ENCODE results near the gene SCARB2. TPM values are rescaled to one million over a fixed set of nuclear protein-coding genes. Genes with fewer than 3 reads are reported as not detected.
A peak's percentile ranks its signal among the peaks of the same experiment; 100 is the strongest.

The SCARB2 gene
- total and polyA plus RNA-seq, 4 donors, result 58.2 to 136 (median 73.7) TPM

GRCh38 chr4:76197971-76198410, 15.6 kb downstream of the SCARB2 start:
- Histone ChIP-seq H3K36me3 (ENCODE audit: control insufficient read depth in 4 of 4, insufficient read depth in 3 of 4, low read depth in 1 of 4, low read length in 3 of 4) (no peaks in the 10 kb centered on the region), H3K9me3 (ENCODE audit: control insufficient read depth in 4 of 4, low read length in 3 of 4) (no peaks in the 10 kb centered on the region), H3K9ac (ENCODE audit: low read depth in 1 of 2, low read length in 2 of 2) (peak overlapping the region in 1 of 2 donors; percentile 72), H3K4me3 (ENCODE audit: low read depth in 1 of 3, low read length in 3 of 3) (no peak overlapping the region), H3K27me3 (ENCODE audit: control insufficient read depth in 4 of 4, insufficient read depth in 4 of 4, low read length in 3 of 4) (no peaks in the 10 kb centered on the region), H3K27ac (ENCODE audit: low read depth in 1 of 2, low read length in 2 of 2) (peak overlapping the region; percentile 88), H3K4me1 (ENCODE audit: control insufficient read depth in 4 of 4, insufficient read depth in 4 of 4, low read length in 3 of 4) (peaks cover 27 to 85% (median 69%) of the 10 kb centered on the region in 4 donors)
- WGBS, result 15% methylated on average over 5 of the region's 5 CpGs
- TF ChIP-seq JUND (IDR thresholded peaks at IDR 0.05) (no peak), FOXA2 (IDR thresholded peaks at IDR 0.05) (no peak), YY1 (IDR thresholded peaks at IDR 0.05) (peak; percentile 67), HNF4A (conservative IDR thresholded peaks at IDR 0.05) (peak in 1 of 2 donors; percentile 11), RXRA (IDR thresholded peaks at IDR 0.05) (peak in 1 of 2 donors; percentile 7), ATF3 (IDR thresholded peaks at IDR 0.05) (no peak), MAX (IDR thresholded peaks at IDR 0.05) (no peak), NR2F2 (IDR thresholded peaks at IDR 0.05) (no peak), CTCF (IDR thresholded peaks at IDR 0.05; ENCODE audit: low read depth, low read length, missing input control) (no peak), REST (IDR thresholded peaks at IDR 0.05) (no peak), RAD21 (IDR thresholded peaks at IDR 0.05) (no peak)
- no peak for DNase-seq (ENCODE audit: low spot score)

- Histone ChIP-seq H3K27ac (ENCODE audit: low read depth in 1 of 2, low read length in 2 of 2) (peak overlapping the region; percentile 88), H3K36me3 (ENCODE audit: control insufficient read depth in 4 of 4, insufficient read depth in 3 of 4, low read depth in 1 of 4, low read length in 3 of 4) (peaks cover 0 to under 1% (median 0%) of the 10 kb centered on the region in 4 donors), H3K4me3 (ENCODE audit: low read depth in 1 of 3, low read length in 3 of 3) (no peak overlapping the region), H3K27me3 (ENCODE audit: control insufficient read depth in 4 of 4, insufficient read depth in 4 of 4, low read length in 3 of 4) (no peaks in the 10 kb centered on the region), H3K9me3 (ENCODE audit: control insufficient read depth in 4 of 4, low read length in 3 of 4) (no peaks in the 10 kb centered on the region), H3K4me1 (ENCODE audit: control insufficient read depth in 4 of 4, insufficient read depth in 4 of 4, low read length in 3 of 4) (peaks cover 27 to 90% (median 71%) of the 10 kb centered on the region in 4 donors), H3K9ac (ENCODE audit: low read depth in 1 of 2, low read length in 2 of 2) (peak overlapping the region in 1 of 2 donors; percentile 72)
- 75% methylated on average over 10 of the region's 10 CpGs for WGBS
- DNase-seq (ENCODE audit: low spot score), result no peak
- no peak for TF ChIP-seq YY1 (IDR thresholded peaks at IDR 0.05)
Measured at GRCh38 chr4:76197031-76197743, 16.4 kb downstream of the SCARB2 start.

Measured in liver (tissue), 9 donors.